Measurements from ENCODE around the gene MUSTN1. TPM values are rescaled to one million over a fixed set of nuclear protein-coding genes. Genes with fewer than 3 reads are reported as not detected.

Gene MUSTN1
- total RNA-seq, 1 donor from 2014 or later, result 6.9 TPM

DNA sequence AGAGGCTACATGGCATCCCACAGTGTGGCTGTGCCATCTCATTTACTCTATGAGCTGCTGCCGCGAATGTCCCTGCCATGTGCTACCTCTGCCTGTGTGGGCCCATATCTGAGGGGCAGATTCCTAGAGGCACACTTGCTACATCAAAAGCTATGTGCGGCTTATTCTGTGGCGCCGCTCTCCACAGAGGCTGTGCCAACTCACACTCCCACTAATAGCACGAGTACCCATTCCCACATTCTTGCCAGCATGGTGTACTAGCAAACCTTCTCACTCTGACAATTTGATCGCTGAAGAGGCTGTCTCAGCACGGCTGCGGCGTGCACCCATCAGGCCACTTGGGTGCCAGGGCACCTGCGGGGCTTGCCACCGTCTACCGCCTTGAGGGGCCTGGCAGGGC is 31.2 kb upstream of the MUSTN1 start:
- no peaks in the 10 kb centered on the region for H3K27me3 Mint-ChIP-seq (ENCODE audit: low read depth)
- H3K36me3 Mint-ChIP-seq (ENCODE audit: low read depth), result peaks cover 6% of the 10 kb centered on the region
- no peaks in the 10 kb centered on the region for H3K4me1 Mint-ChIP-seq (ENCODE audit: low read depth)
- no peak for DNase-seq (ENCODE audit: low spot score)
- no peak overlapping the region for H3K4me3 Mint-ChIP-seq (ENCODE audit: unreplicated experiment)
- TF ChIP-seq, protein P1, sequence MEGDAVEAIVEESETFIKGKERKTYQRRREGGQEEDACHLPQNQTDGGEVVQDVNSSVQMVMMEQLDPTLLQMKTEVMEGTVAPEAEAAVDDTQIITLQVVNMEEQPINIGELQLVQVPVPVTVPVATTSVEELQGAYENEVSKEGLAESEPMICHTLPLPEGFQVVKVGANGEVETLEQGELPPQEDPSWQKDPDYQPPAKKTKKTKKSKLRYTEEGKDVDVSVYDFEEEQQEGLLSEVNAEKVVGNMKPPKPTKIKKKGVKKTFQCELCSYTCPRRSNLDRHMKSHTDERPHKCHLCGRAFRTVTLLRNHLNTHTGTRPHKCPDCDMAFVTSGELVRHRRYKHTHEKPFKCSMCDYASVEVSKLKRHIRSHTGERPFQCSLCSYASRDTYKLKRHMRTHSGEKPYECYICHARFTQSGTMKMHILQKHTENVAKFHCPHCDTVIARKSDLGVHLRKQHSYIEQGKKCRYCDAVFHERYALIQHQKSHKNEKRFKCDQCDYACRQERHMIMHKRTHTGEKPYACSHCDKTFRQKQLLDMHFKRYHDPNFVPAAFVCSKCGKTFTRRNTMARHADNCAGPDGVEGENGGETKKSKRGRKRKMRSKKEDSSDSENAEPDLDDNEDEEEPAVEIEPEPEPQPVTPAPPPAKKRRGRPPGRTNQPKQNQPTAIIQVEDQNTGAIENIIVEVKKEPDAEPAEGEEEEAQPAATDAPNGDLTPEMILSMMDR (IDR thresholded peaks at IDR 0.05), result no peak
- H3K9me3 Mint-ChIP-seq (ENCODE audit: low read depth), result peaks cover 7% of the 10 kb centered on the region
- H3K27ac Mint-ChIP-seq (ENCODE audit: unreplicated experiment), result no peak overlapping the region

DNA sequence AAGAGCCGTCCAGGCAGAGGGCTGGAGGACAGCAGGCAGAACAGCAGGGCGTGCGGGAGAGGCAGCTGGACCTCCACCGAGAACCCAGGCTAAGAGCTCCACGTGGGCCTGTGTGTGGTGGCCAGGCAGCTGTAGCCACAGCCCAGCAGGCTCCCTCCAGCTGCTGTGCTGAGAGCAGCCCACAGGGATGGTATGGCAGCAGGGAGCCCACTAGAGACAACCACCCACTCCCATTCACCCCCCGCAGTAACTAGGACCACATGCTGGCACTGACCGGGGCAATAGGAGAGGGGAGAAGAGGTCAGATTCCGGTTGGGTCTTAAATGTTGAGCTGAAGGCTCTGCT is 25.6 kb upstream of the MUSTN1 start:
- peaks cover 7% of the 10 kb centered on the region for H3K9me3 Mint-ChIP-seq (ENCODE audit: low read depth)
- peaks cover 8% of the 10 kb centered on the region for H3K36me3 Mint-ChIP-seq (ENCODE audit: low read depth)
- H3K4me1 Mint-ChIP-seq (ENCODE audit: low read depth), result no peaks in the 10 kb centered on the region
- DNase-seq (ENCODE audit: low spot score), result no peak
- H3K27ac Mint-ChIP-seq (ENCODE audit: unreplicated experiment), result no peak overlapping the region
- no peaks in the 10 kb centered on the region for H3K27me3 Mint-ChIP-seq (ENCODE audit: low read depth)
- TF ChIP-seq, protein P1 (IDR thresholded peaks at IDR 0.05), result no peak
- H3K4me3 Mint-ChIP-seq (ENCODE audit: unreplicated experiment), result no peak overlapping the region

DNA sequence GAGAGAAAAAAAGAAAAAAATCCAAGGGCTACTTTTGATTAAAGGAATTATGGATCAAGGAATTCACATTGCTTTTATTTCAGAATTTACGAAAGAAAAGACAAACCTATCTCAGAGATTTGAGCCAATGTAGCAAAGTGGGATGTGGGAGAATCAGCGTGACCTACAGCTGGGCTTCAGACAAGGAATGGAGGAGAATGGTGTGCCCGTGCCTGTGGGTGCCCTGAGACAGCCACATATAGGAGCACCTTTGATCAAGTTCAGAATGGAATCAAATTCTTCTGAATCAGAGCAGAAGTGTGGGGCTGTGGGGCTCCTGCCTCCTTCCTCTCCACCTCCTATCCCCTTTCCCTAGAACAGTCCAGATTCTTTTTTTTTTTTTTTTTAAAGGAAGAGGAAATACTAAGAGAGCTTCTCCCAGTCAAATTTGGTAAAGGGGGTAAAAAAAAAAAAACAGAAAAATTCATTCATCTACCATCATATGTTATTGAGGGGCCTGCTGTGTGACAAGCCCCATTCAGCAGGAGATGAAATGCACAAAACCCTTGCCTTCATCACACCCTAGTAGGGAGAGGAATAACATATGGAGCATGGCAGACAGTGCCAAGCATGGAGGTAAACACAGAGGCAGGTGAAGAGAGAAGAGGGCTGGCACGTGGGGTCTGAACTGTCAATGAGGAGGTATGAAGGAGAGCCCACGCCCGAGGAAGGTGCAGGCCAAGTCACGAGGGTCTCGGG is 25.0 kb upstream of the MUSTN1 start:
- H3K36me3 Mint-ChIP-seq (ENCODE audit: low read depth), result peaks cover 6% of the 10 kb centered on the region
- no peaks in the 10 kb centered on the region for H3K4me1 Mint-ChIP-seq (ENCODE audit: low read depth)
- H3K9me3 Mint-ChIP-seq (ENCODE audit: low read depth), result peaks cover 3% of the 10 kb centered on the region
- DNase-seq (ENCODE audit: low spot score), result no peak
- TF ChIP-seq, protein P1 (IDR thresholded peaks at IDR 0.05), result no peak
- no peak overlapping the region for H3K4me3 Mint-ChIP-seq (ENCODE audit: unreplicated experiment)
- H3K27me3 Mint-ChIP-seq (ENCODE audit: low read depth), result no peaks in the 10 kb centered on the region
- no peak overlapping the region for H3K27ac Mint-ChIP-seq (ENCODE audit: unreplicated experiment)

DNA sequence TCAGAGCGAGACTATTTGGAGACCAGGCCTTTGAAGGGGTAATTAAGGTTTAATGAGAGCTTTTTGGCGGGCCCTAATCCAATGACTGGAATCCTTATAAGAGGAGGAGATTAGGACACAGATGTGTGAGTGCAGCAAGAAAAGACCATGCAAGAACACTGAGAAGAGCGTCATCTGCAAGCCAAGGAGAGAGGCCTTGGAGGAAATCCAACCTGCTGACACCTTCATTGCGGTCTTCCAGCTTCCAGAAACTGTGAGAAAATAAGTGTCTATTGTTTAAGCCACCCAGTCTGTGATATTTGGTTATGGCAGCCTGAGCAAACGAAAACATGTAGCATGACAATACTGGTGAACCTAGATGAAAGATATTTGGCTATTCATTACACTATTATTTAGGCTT is 23.0 kb upstream of the MUSTN1 start:
- no peak overlapping the region for H3K27ac Mint-ChIP-seq (ENCODE audit: unreplicated experiment)
- H3K4me3 Mint-ChIP-seq (ENCODE audit: unreplicated experiment), result no peak overlapping the region
- no peak for DNase-seq (ENCODE audit: low spot score)
- peaks cover 5% of the 10 kb centered on the region for H3K36me3 Mint-ChIP-seq (ENCODE audit: low read depth)
- H3K27me3 Mint-ChIP-seq (ENCODE audit: low read depth), result no peaks in the 10 kb centered on the region
- H3K4me1 Mint-ChIP-seq (ENCODE audit: low read depth), result no peaks in the 10 kb centered on the region
- TF ChIP-seq, protein P1 (IDR thresholded peaks at IDR 0.05), result no peak
- no peaks in the 10 kb centered on the region for H3K9me3 Mint-ChIP-seq (ENCODE audit: low read depth)

DNA sequence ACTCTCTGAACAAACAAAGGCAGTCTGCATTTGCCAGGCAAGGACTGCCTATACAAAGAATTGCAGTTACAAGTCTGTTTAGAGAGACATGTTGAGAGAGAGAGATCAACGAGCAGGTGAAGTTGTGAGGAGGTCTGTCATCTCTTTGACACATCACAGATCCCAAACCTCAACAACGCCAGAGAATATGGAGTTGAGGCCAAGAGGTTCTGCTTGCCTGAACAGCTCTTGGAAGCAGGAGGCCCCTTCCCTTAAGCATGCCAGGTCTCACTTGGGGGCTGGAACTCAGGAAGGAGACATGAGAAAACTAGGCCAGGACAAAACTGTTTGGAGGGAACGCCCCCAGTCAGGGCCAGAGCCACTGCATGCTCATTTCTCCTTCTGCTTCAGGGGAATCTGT is 22.3 kb upstream of the MUSTN1 start:
- no peak overlapping the region for H3K27ac Mint-ChIP-seq (ENCODE audit: unreplicated experiment)
- DNase-seq (ENCODE audit: low spot score), result no peak
- H3K4me1 Mint-ChIP-seq (ENCODE audit: low read depth), result no peaks in the 10 kb centered on the region
- TF ChIP-seq, protein P1 (IDR thresholded peaks at IDR 0.05), result no peak
- peaks cover 5% of the 10 kb centered on the region for H3K36me3 Mint-ChIP-seq (ENCODE audit: low read depth)
- no peaks in the 10 kb centered on the region for H3K9me3 Mint-ChIP-seq (ENCODE audit: low read depth)
- H3K4me3 Mint-ChIP-seq (ENCODE audit: unreplicated experiment), result no peak overlapping the region
- H3K27me3 Mint-ChIP-seq (ENCODE audit: low read depth), result no peaks in the 10 kb centered on the region
